Activated CD8-positive, alpha-beta T cell treated with anti-CD3 and anti-CD28 coated beads for 36 hours (primary cell): Measurements from ENCODE around the gene ZCWPW1. TPM values are rescaled to one million over a fixed set of nuclear protein-coding genes. Genes with fewer than 3 reads are reported as not detected.

ENCODE experiments used
- ATAC-seq: fragments of 200-7000 bp; cut with Tn5 transposase; one replicate; pipeline ENCODE4 v1.10.0; 2021; ENCODE audit warnings: mild to moderate bottlenecking, moderate library complexity
- CTCF ChIA-PET: fragments of 350-600 bp; sonication (Branson Sonifier 250); formaldehyde crosslinking; loops from one replicate; lab custom pipeline; 2021; ENCODE audit warnings: antibody characterized with exemption; lab: Charles Lee
- POLR2A ChIA-PET: fragments of 350-600 bp; sonication (Branson Sonifier 250); formaldehyde crosslinking; loops from one replicate; lab custom pipeline; 2021; ENCODE audit warnings: antibody characterized with exemption; lab: Charles Lee
- DNase-seq: peaks from one replicate; pipeline ENCODE4 v3.0.0-alpha.2; 2020
- H3K27ac Mint-ChIP-seq: one replicate; pipeline ENCODE4 v1.8.0; 2021; ENCODE audit warnings: mild to moderate bottlenecking, mixed read lengths
- H3K27me3 Mint-ChIP-seq: one replicate; pipeline ENCODE4 v1.8.0; 2021; ENCODE audit warnings: mixed read lengths
- H3K36me3 Mint-ChIP-seq: one replicate; pipeline ENCODE4 v1.8.0; 2021; ENCODE audit warnings: low read depth, mixed read lengths
- H3K4me1 Mint-ChIP-seq: one replicate; pipeline ENCODE4 v1.8.0; 2021; ENCODE audit warnings: low read depth, mixed read lengths
- H3K4me3 Mint-ChIP-seq: one replicate; pipeline ENCODE4 v1.8.0; 2021; ENCODE audit warnings: mild to moderate bottlenecking, moderate library complexity, mixed read lengths
- H3K9me3 Mint-ChIP-seq: one replicate; pipeline ENCODE4 v1.8.0; 2021; ENCODE audit warnings: mixed read lengths
- intact Hi-C: fragments of 100-400 bp; cut with micrococcal nuclease; formaldehyde crosslinking; loops from one replicate; pipeline ENCODE4 v1.10.0; 2022
- total RNA-seq, 2 experiments: library from RNA; stranded (reverse); gene quantifications; one replicate each; pipeline ENCODE4 v1.2.3, GENCODE V29; 2021
- TF ChIP-seq, protein P1 (sequence below): fragments of 200-600 bp; IDR thresholded peaks from one replicate; pipeline ENCODE4 v1.8.0; 2022; ENCODE audit warnings: antibody characterized with exemption, mild to moderate bottlenecking

Gene ZCWPW1
- total RNA-seq, 2 experiments from 2014 or later, result 2.5 to 3.6 TPM

DNA sequence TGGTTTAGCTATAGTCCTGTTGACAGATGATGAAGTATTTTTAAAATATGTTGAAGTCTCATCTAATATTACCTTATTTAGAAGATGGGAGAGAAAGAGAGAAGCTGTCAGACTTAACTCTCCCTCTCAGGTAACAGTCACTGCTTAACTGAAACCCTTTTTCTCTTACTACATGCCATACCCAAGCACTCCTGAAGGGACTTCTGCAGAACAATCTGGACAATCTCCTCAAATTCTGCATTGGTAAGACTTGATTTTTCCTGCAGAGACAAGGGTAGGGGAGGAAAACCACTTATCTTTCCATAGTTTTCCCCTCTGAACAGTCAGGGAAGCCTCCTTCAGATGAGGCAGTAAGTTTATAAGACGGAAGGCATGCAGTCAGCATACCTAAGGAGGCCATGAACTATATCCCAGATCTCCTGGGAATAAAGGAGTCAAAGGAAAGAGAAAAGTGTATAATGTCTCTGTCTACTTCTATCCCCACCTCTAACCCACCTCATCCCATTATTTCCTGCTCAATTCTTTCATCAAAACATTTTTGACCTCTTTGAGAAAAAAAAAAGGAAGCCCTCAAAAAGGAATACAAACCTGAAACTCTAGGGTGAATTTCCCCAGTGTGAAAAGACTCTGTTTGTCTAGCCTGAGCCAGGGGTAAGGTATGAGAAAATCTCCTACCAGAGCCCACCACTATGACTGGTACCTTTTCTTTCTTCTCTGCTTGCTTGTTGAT is 9.4 kb downstream of the ZCWPW1 start:
- CTCF ChIA-PET, result interaction anchor here (6.2 kb wide), 1 partner anchor 12 kb away, joined by 34 read pairs; no protein-coding TSS in a partner anchor
- POLR2A ChIA-PET, result no interaction called here
- H3K4me3 Mint-ChIP-seq, result no peak overlapping the region

GRCh38 chr7:100415448-100415847 is 13.1 kb downstream of the ZCWPW1 start:
- intact Hi-C loops, result no loop called here
- no peaks in the 10 kb centered on the region for H3K9me3 Mint-ChIP-seq

More for the DNA sequence above, 9.4 kb downstream of the ZCWPW1 start:
- intact Hi-C loops, result no loop called here
- Mint-ChIP-seq H3K27me3 (no peaks in the 10 kb centered on the region), H3K36me3 (no peaks in the 10 kb centered on the region), H3K9me3 (no peaks in the 10 kb centered on the region), H3K27ac (no peak overlapping the region), H3K4me1 (peaks cover 4% of the 10 kb centered on the region)
- no peak for DNase-seq
- ATAC-seq, result no peak
- TF ChIP-seq, protein P1, sequence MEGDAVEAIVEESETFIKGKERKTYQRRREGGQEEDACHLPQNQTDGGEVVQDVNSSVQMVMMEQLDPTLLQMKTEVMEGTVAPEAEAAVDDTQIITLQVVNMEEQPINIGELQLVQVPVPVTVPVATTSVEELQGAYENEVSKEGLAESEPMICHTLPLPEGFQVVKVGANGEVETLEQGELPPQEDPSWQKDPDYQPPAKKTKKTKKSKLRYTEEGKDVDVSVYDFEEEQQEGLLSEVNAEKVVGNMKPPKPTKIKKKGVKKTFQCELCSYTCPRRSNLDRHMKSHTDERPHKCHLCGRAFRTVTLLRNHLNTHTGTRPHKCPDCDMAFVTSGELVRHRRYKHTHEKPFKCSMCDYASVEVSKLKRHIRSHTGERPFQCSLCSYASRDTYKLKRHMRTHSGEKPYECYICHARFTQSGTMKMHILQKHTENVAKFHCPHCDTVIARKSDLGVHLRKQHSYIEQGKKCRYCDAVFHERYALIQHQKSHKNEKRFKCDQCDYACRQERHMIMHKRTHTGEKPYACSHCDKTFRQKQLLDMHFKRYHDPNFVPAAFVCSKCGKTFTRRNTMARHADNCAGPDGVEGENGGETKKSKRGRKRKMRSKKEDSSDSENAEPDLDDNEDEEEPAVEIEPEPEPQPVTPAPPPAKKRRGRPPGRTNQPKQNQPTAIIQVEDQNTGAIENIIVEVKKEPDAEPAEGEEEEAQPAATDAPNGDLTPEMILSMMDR, result no peak

GRCh38 chr7:100413889-100414288 is 14.6 kb downstream of the ZCWPW1 start:
- H3K9me3 Mint-ChIP-seq, result no peaks in the 10 kb centered on the region
- no peak for ATAC-seq
- intact Hi-C loops, result no loop called here
- H3K27ac Mint-ChIP-seq, result no peak overlapping the region
- POLR2A ChIA-PET, result interaction anchor here (0.8 kb wide), 1 partner anchor 13 kb away, joined by 4 read pairs; no protein-coding TSS in a partner anchor
- H3K36me3 Mint-ChIP-seq, result no peaks in the 10 kb centered on the region
- CTCF ChIA-PET, result interaction anchor here (0.7 kb wide), 1 partner anchor 281 kb away, joined by 3 read pairs; no protein-coding TSS in a partner anchor
- TF ChIP-seq, protein P1, result no peak
- no peak for DNase-seq
- no peaks in the 10 kb centered on the region for H3K4me1 Mint-ChIP-seq
- no peak overlapping the region for H3K4me3 Mint-ChIP-seq
- H3K27me3 Mint-ChIP-seq, result no peaks in the 10 kb centered on the region

More at GRCh38 chr7:100415448-100415847, 13.1 kb downstream of the ZCWPW1 start:
- Mint-ChIP-seq H3K27me3 (no peaks in the 10 kb centered on the region), H3K4me1 (peaks cover 4% of the 10 kb centered on the region), H3K4me3 (no peak overlapping the region), H3K27ac (no peak overlapping the region), H3K36me3 (no peaks in the 10 kb centered on the region)
- DNase-seq, result no peak
- ATAC-seq, result no peak
- TF ChIP-seq, protein P1, result no peak
- POLR2A ChIA-PET, result interaction anchor here (0.9 to 1.1 kb wide), 2 partner anchors 10 to 13 kb away, joined by 3 read pairs; partner anchors contain the start of gene ZCWPW1
- CTCF ChIA-PET, result interaction anchor here (1.0 to 2.3 kb wide), 3 partner anchors 8 to 283 kb away, joined by 4 to 16 read pairs (median 5); no protein-coding TSS in a partner anchor

- POLR2A ChIA-PET, result interaction anchor here (1.5 kb wide), 1 partner anchor 42 kb away, joined by 4 read pairs; no protein-coding TSS in a partner anchor
- intact Hi-C loops, result no loop called here
- DNase-seq, result no peak
- no peak overlapping the region for H3K4me3 Mint-ChIP-seq
- CTCF ChIA-PET, result interaction anchor here (0.7 kb wide), 1 partner anchor 280 kb away, joined by 3 read pairs; no protein-coding TSS in a partner anchor
- H3K27me3 Mint-ChIP-seq, result no peaks in the 10 kb centered on the region
- no peak overlapping the region for H3K27ac Mint-ChIP-seq
- ATAC-seq, result no peak
- H3K4me1 Mint-ChIP-seq, result no peaks in the 10 kb centered on the region
- TF ChIP-seq, protein P1, result no peak
- H3K36me3 Mint-ChIP-seq, result no peaks in the 10 kb centered on the region
- H3K9me3 Mint-ChIP-seq, result no peaks in the 10 kb centered on the region
These were observed 15.2 kb downstream of the ZCWPW1 start for GRCh38 chr7:100413346-100413745.

- H3K9me3 Mint-ChIP-seq, result no peaks in the 10 kb centered on the region
- H3K36me3 Mint-ChIP-seq, result no peaks in the 10 kb centered on the region
- no peaks in the 10 kb centered on the region for H3K27me3 Mint-ChIP-seq
- no peak for ATAC-seq
- no peak overlapping the region for H3K4me3 Mint-ChIP-seq
- no peak overlapping the region for H3K27ac Mint-ChIP-seq
- peaks cover 6% of the 10 kb centered on the region for H3K4me1 Mint-ChIP-seq
- intact Hi-C loops, result no loop called here
- POLR2A ChIA-PET, result interaction anchor here (0.9 kb wide), 1 partner anchor 14 kb away, joined by 3 read pairs; no protein-coding TSS in a partner anchor
- DNase-seq, result no peak
- TF ChIP-seq, protein P1, result no peak
- CTCF ChIA-PET, result interaction anchor here (0.9 kb wide), 1 partner anchor 278 kb away, joined by 3 read pairs; no protein-coding TSS in a partner anchor
These were observed 17.4 kb downstream of the ZCWPW1 start for GRCh38 chr7:100411101-100411500.
